AG20443 (cell line): Measurements from ENCODE around the gene E2F8.
"Not testable (repeated sequence)": the region's sequence is repeated elsewhere in the genome, so short reads cannot be mapped to it uniquely, and the experiment has no call there.

ENCODE experiments used
- DNase-seq: peaks from one replicate; pipeline ENCODE4 v3.0.0; 2012; ENCODE audit warnings: low spot score, mixed read lengths

Gene E2F8

GRCh38 chr11:19240420-19241259, at the start of gene E2F8:
Gene E2F8, minus strand, starts transcription at chr11:19240945. Its CDS starts 824 bp downstream, at chr11:19240121.
- DNase-seq: peak; percentile 99

- DNase-seq: no peak
Observed at GRCh38 chr11:19290356-19290755, 49.6 kb upstream of the E2F8 start.

- no peak for DNase-seq
Observed at GRCh38 chr11:19288256-19288655, 47.5 kb upstream of the E2F8 start.

- no peak for DNase-seq
Observed at GRCh38 chr11:19286411-19286810, 45.7 kb upstream of the E2F8 start.

GRCh38 chr11:19284881-19285280, 44.1 kb upstream of the E2F8 start:
- DNase-seq: no peak

GRCh38 chr11:19283991-19284390, 43.2 kb upstream of the E2F8 start:
- no peak for DNase-seq

- no peak for DNase-seq
Observed at GRCh38 chr11:19281555-19281954, 40.8 kb upstream of the E2F8 start.

GRCh38 chr11:19281041-19281440, 40.3 kb upstream of the E2F8 start:
- no peak for DNase-seq

- no peak for DNase-seq
Observed at GRCh38 chr11:19279451-19279850, 38.7 kb upstream of the E2F8 start.

GRCh38 chr11:19276859-19277808, 36.4 kb upstream of the E2F8 start:
- no peak for DNase-seq

- no peak for DNase-seq
Observed at GRCh38 chr11:19275496-19275895, 34.8 kb upstream of the E2F8 start.

GRCh38 chr11:19273219-19273618, 32.5 kb upstream of the E2F8 start:
- DNase-seq: not testable (repeated sequence)

GRCh38 chr11:19268909-19269308, 28.2 kb upstream of the E2F8 start:
- no peak for DNase-seq

GRCh38 chr11:19267567-19267966, 26.8 kb upstream of the E2F8 start:
- DNase-seq: no peak

- DNase-seq: no peak
Observed at GRCh38 chr11:19263333-19263732, 22.6 kb upstream of the E2F8 start.

- peak; percentile 71 for DNase-seq
Observed at GRCh38 chr11:19259487-19260345, 19.0 kb upstream of the E2F8 start.

GRCh38 chr11:19258641-19259230, 18.0 kb upstream of the E2F8 start:
- DNase-seq: no peak

GRCh38 chr11:19254441-19254840, 13.7 kb upstream of the E2F8 start:
- DNase-seq: not testable (repeated sequence)

- DNase-seq: no peak
Observed at GRCh38 chr11:19253817-19254216, 13.1 kb upstream of the E2F8 start.

- no peak for DNase-seq
Observed at GRCh38 chr11:19253153-19253745, 12.5 kb upstream of the E2F8 start.
